DMS79 treated with DMSO at 0.1 percent for 48 hours (cell line): Measurements from ENCODE around the gene TEK.

Experiments
- DNase-seq: peaks from one replicate; lab custom pipeline; 2025; lab: John Stamatoyannopoulos, UW

Gene TEK

GRCh38 chr9:27124151-27124550 lies 15.1 kb downstream of the TEK start:
- DNase-seq: no peak

GRCh38 chr9:27125030-27125429 lies 16.0 kb downstream of the TEK start:
- DNase-seq: no peak

- DNase-seq: no peak
Measured at GRCh38 chr9:27125936-27126335, 16.9 kb downstream of the TEK start.

GRCh38 chr9:27126670-27127069 lies 17.6 kb downstream of the TEK start:
- no peak for DNase-seq

GRCh38 chr9:27129221-27129620 lies 20.2 kb downstream of the TEK start:
- DNase-seq: no peak

- DNase-seq: no peak
Measured at GRCh38 chr9:27131731-27132130, 22.7 kb downstream of the TEK start.

GRCh38 chr9:27133817-27134216 lies 24.8 kb downstream of the TEK start:
- DNase-seq: no peak

- DNase-seq: no peak
Measured at GRCh38 chr9:27142299-27142930, 33.4 kb downstream of the TEK start.

- no peak for DNase-seq
Measured at GRCh38 chr9:27145143-27145542, 36.1 kb downstream of the TEK start.

GRCh38 chr9:27149651-27150050 lies 40.6 kb downstream of the TEK start:
- DNase-seq: no peak

- DNase-seq: no peak
Measured at GRCh38 chr9:27150746-27151406, 41.9 kb downstream of the TEK start.

- DNase-seq: no peak
Measured at GRCh38 chr9:27151693-27152404, 42.8 kb downstream of the TEK start.

GRCh38 chr9:27152405-27152718 lies 43.3 kb downstream of the TEK start:
- no peak for DNase-seq

GRCh38 chr9:27154908-27155307 lies 45.9 kb downstream of the TEK start:
- DNase-seq: no peak

GRCh38 chr9:27157097-27157496 lies 48.1 kb downstream of the TEK start:
- no peak for DNase-seq

- DNase-seq: no peak
Measured at GRCh38 chr9:27157736-27158135, 48.7 kb downstream of the TEK start.

- no peak for DNase-seq
Measured at GRCh38 chr9:27160636-27161035, 51.6 kb downstream of the TEK start.

- DNase-seq: no peak
Measured at GRCh38 chr9:27162045-27162444, 53.0 kb downstream of the TEK start.

GRCh38 chr9:27165068-27165467 lies 56.0 kb downstream of the TEK start:
- no peak for DNase-seq

- DNase-seq: no peak
Measured at GRCh38 chr9:27165670-27166069, 56.6 kb downstream of the TEK start.

GRCh38 chr9:27168496-27168895 lies 59.5 kb downstream of the TEK start:
- DNase-seq: no peak

- DNase-seq: no peak
Measured at GRCh38 chr9:27168951-27169350, 59.9 kb downstream of the TEK start.

GRCh38 chr9:27176971-27177370 lies 67.9 kb downstream of the TEK start:
- no peak for DNase-seq
